HepG2 (cell line): ENCODE results near the gene RPGRIP1. TPM values are rescaled to one million over a fixed set of nuclear protein-coding genes. Genes with fewer than 3 reads are reported as not detected.

ENCODE experiments used
- HDAC1 ChIP-seq: sonication (generic); formaldehyde crosslinking; IDR thresholded peaks from 2 replicates; pipeline ENCODE4 v1.5.1; 2020; ENCODE audit warnings: mild to moderate bottlenecking, missing genetic modification reagents
- IKZF1 ChIP-seq: fragments of 450-650 bp; IDR thresholded peaks from 2 replicates; pipeline ENCODE4 v1.7.1; 2016
- KAT2B ChIP-seq: fragments of 150-350 bp; IDR thresholded peaks from 2 replicates; pipeline ENCODE4 v1.6.1; 2014; ENCODE audit warnings: low read depth, low read length, borderline replicate concordance
- NR2F2 ChIP-seq: IDR thresholded peaks from 2 replicates; pipeline ENCODE4 v1.6.1; 2012; ENCODE audit warnings: low read depth, inconsistent platforms, borderline replicate concordance
- POGZ ChIP-seq: sonication (generic); formaldehyde crosslinking; IDR thresholded peaks from 2 replicates; pipeline ENCODE4 v1.4.0; 2020; ENCODE audit warnings: mild to moderate bottlenecking, missing genetic modification reagents
- POLR2AphosphoS2 ChIP-seq: IDR thresholded peaks from 2 replicates; pipeline ENCODE4 v1.6.1; 2011; ENCODE audit warnings: low read depth, low read length, improper control_type of control experiment
- SMARCC2 ChIP-seq: fragments of 450-650 bp; IDR thresholded peaks from 2 replicates; pipeline ENCODE4 v1.6.1; 2017; ENCODE audit warnings: antibody characterized with exemption, mild to moderate bottlenecking
- TAF1 ChIP-seq: sonication (generic); formaldehyde crosslinking; IDR thresholded peaks from 2 replicates; pipeline ENCODE4 v1.4.0; 2020; ENCODE audit warnings: missing genetic modification reagents
- TARDBP ChIP-seq: sonication (generic); formaldehyde crosslinking; IDR thresholded peaks from 2 replicates; pipeline ENCODE4 v1.8.0; 2022; ENCODE audit warnings: mild to moderate bottlenecking, missing genetic modification reagents
- TEAD3 ChIP-seq: optimal IDR thresholded peaks from 2 replicates; pipeline ENCODE3; 2016; ENCODE audit warnings: borderline replicate concordance
- ZNF124 ChIP-seq: sonication (generic); formaldehyde crosslinking; IDR thresholded peaks from 2 replicates; pipeline ENCODE4 v1.4.0; 2020; ENCODE audit warnings: missing genetic modification reagents
- ZNF430 ChIP-seq: sonication (generic); formaldehyde crosslinking; IDR thresholded peaks from 2 replicates; pipeline ENCODE4 v1.9.0; 2021; ENCODE audit warnings: mild to moderate bottlenecking, missing genetic modification reagents
- ZNF468 ChIP-seq: sonication (generic); formaldehyde crosslinking; IDR thresholded peaks from 2 replicates; pipeline ENCODE4 v1.8.0; 2022; ENCODE audit warnings: mild to moderate bottlenecking, moderate library complexity, missing genetic modification reagents
- polyA plus RNA-seq, 8 experiments: library from polyadenylated mRNA; depleted of rRNA in 3 of 8; stranded (reverse) in 7 of 8; unstranded in 1 of 8; fragments of >200 nt; fragmentation: Illumina TruSeq in 4 of 8; extraction: Trizol in 4 of 8; gene quantifications; 2 replicates each; pipeline versions ENCODE4 v1.2.1 to v1.2.3, GENCODE V29; 2011 to 2016; ENCODE audit warnings: low read depth in 4 of 8, missing spikeins in 1 of 8, mixed read lengths in 1 of 8; ENCODE audit not compliant: insufficient read depth in 1 of 8
- total RNA-seq, 5 experiments: library from RNA; depleted of rRNA; stranded (reverse); fragments of >200 nt; fragmentation: Illumina TruSeq; extraction: Trizol; gene quantifications; 2 replicates each; pipeline ENCODE4 v1.2.3, GENCODE V29; 2016; ENCODE audit warnings: low read depth in 1 of 5
- TF ChIP-seq, protein P1 (sequence below): IDR thresholded peaks from 2 replicates; pipeline ENCODE4 v1.6.1; 2012; ENCODE audit warnings: inconsistent platforms
- TF ChIP-seq, protein P2 (sequence below): sonication (generic); formaldehyde crosslinking; IDR thresholded peaks from 2 replicates; pipeline ENCODE4 v1.8.0; 2022; ENCODE audit warnings: mild to moderate bottlenecking, missing genetic modification reagents, moderate library complexity
- TF ChIP-seq, protein P3 (sequence below): sonication (generic); formaldehyde crosslinking; IDR thresholded peaks from 2 replicates; pipeline ENCODE4 v1.5.0; 2020; ENCODE audit warnings: missing genetic modification reagents
- TF ChIP-seq, protein P4 (sequence below): IDR thresholded peaks from 2 replicates; pipeline ENCODE4 v1.6.1; 2018; ENCODE audit warnings: missing genetic modification reagents
- TF ChIP-seq, protein P5 (sequence below): sonication (generic); formaldehyde crosslinking; IDR thresholded peaks from 2 replicates; pipeline ENCODE4 v1.4.0; 2020; ENCODE audit warnings: low read depth, mild to moderate bottlenecking, missing genetic modification reagents
- TF ChIP-seq, protein P6 (sequence below): sonication (generic); formaldehyde crosslinking; IDR thresholded peaks from 2 replicates; pipeline ENCODE4 v1.4.0; 2020; ENCODE audit warnings: mild to moderate bottlenecking, missing genetic modification reagents
- TF ChIP-seq, protein P7 (sequence below): sonication (generic); formaldehyde crosslinking; IDR thresholded peaks from 2 replicates; pipeline ENCODE4 v1.5.1; 2020; ENCODE audit warnings: mild to moderate bottlenecking, missing genetic modification reagents

Gene RPGRIP1
- total and polyA plus RNA-seq, 2 of the 13 experiments (the other 11 are each of a cell fraction or from before 2014, with no cell fraction given), result 0.13 to 1.1 TPM

DNA sequence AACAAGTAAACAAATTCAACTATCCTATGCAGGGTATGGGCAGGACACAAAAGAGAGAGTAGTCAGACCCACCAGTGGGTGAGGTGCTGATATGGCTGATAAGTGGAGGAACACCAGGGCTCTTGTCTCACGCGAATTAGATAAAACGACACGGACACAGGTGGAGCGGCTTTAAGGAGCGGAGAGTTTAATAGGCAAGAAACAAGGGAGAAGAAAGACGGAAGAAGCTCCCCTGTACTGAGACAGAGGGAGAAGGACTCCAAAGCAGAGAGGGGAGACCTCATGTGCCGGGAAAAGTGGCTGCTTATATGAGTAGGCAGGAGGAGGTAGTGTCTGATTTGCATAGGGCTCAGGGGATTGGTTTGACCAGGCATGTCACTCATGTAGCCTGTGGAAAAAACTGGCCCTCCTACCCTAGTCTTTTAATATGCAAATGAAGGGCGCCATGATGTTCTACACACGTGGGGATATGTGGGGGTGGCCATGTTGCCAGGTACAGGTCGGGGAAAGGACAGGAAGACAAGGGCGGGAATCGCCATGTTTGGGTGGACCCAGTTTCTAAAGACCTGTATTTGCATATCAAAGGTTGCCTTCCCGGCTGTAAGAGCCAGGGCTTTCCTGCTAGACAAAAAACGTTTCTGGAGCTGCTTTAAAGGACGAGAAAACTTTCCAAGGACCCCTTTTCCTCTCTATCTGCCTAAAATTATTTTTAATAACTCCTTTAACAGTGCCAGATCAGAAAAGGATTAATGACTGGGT is 28.8 kb downstream of the RPGRIP1 start (continued):
- TF ChIP-seq NR2F2 (0 out of 2 replicates have a peak, but pooled peaks have one; percentile 22), TARDBP (CRISPR knock-in tag) (peak; percentile 58; the same call in 1 of the 2 replicates), KAT2B (no peak), HDAC1 (CRISPR knock-in tag) (peak; percentile 55; the same call in 1 of the 2 replicates), ZNF468 (CRISPR knock-in tag) (no peak), TAF1 (CRISPR knock-in tag) (peak; percentile 65; the same call in 1 of the 2 replicates), POGZ (CRISPR knock-in tag) (no peak; the same call in 1 of the 2 replicates), IKZF1 (no peak), TEAD3 (CRISPR knock-in tag) (peak; percentile 6), ZNF124 (0 out of 2 replicates have a peak, but pooled peaks have one; percentile 15), SMARCC2 (no peak), POLR2AphosphoS2 (no peak), ZNF430 (CRISPR knock-in tag) (peak; percentile 62; the same call in 1 of the 2 replicates)
- TF ChIP-seq, protein P1, sequence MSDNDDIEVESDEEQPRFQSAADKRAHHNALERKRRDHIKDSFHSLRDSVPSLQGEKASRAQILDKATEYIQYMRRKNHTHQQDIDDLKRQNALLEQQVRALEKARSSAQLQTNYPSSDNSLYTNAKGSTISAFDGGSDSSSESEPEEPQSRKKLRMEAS, result peak; percentile 99
- TF ChIP-seq, protein P2, sequence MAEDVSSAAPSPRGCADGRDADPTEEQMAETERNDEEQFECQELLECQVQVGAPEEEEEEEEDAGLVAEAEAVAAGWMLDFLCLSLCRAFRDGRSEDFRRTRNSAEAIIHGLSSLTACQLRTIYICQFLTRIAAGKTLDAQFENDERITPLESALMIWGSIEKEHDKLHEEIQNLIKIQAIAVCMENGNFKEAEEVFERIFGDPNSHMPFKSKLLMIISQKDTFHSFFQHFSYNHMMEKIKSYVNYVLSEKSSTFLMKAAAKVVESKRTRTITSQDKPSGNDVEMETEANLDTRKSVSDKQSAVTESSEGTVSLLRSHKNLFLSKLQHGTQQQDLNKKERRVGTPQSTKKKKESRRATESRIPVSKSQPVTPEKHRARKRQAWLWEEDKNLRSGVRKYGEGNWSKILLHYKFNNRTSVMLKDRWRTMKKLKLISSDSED (CRISPR knock-in tag), result no peak
- TF ChIP-seq, protein P3, sequence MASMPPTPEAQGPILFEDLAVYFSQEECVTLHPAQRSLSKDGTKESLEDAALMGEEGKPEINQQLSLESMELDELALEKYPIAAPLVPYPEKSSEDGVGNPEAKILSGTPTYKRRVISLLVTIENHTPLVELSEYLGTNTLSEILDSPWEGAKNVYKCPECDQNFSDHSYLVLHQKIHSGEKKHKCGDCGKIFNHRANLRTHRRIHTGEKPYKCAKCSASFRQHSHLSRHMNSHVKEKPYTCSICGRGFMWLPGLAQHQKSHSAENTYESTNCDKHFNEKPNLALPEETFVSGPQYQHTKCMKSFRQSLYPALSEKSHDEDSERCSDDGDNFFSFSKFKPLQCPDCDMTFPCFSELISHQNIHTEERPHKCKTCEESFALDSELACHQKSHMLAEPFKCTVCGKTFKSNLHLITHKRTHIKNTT, result no peak
- TF ChIP-seq, protein P4, sequence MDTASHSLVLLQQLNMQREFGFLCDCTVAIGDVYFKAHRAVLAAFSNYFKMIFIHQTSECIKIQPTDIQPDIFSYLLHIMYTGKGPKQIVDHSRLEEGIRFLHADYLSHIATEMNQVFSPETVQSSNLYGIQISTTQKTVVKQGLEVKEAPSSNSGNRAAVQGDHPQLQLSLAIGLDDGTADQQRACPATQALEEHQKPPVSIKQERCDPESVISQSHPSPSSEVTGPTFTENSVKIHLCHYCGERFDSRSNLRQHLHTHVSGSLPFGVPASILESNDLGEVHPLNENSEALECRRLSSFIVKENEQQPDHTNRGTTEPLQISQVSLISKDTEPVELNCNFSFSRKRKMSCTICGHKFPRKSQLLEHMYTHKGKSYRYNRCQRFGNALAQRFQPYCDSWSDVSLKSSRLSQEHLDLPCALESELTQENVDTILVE, result no peak
- TF ChIP-seq, protein P5, sequence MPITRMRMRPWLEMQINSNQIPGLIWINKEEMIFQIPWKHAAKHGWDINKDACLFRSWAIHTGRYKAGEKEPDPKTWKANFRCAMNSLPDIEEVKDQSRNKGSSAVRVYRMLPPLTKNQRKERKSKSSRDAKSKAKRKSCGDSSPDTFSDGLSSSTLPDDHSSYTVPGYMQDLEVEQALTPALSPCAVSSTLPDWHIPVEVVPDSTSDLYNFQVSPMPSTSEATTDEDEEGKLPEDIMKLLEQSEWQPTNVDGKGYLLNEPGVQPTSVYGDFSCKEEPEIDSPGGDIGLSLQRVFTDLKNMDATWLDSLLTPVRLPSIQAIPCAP (CRISPR knock-in tag), result no peak
- TF ChIP-seq, protein P6, sequence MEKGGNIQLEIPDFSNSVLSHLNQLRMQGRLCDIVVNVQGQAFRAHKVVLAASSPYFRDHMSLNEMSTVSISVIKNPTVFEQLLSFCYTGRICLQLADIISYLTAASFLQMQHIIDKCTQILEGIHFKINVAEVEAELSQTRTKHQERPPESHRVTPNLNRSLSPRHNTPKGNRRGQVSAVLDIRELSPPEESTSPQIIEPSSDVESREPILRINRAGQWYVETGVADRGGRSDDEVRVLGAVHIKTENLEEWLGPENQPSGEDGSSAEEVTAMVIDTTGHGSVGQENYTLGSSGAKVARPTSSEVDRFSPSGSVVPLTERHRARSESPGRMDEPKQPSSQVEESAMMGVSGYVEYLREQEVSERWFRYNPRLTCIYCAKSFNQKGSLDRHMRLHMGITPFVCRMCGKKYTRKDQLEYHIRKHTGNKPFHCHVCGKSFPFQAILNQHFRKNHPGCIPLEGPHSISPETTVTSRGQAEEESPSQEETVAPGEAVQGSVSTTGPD, result no peak
- TF ChIP-seq, protein P7, sequence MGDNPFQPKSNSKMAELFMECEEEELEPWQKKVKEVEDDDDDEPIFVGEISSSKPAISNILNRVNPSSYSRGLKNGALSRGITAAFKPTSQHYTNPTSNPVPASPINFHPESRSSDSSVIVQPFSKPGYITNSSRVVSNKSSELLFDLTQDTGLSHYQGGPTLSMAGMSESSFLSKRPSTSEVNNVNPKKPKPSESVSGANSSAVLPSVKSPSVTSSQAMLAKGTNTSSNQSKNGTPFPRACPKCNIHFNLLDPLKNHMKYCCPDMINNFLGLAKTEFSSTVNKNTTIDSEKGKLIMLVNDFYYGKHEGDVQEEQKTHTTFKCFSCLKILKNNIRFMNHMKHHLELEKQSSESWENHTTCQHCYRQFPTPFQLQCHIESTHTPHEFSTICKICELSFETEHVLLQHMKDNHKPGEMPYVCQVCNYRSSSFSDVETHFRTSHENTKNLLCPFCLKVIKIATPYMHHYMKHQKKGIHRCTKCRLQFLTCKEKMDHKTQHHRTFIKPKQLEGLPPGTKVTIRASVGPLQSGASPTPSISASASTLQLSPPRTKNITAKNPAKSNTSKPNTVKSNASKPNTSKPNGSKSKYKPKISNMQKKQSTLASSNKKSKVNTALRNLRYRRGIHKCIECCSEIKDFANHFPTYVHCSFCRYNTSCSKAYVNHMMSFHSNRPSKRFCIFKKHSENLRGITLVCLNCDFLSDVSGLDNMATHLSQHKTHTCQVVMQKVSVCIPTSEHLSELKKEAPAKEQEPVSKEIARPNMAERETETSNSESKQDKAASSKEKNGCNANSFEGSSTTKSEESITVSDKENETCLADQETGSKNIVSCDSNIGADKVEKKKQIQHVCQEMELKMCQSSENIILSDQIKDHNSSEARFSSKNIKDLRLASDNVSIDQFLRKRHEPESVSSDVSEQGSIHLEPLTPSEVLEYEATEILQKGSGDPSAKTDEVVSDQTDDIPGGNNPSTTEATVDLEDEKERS (CRISPR knock-in tag), result peak; percentile 65
